HFF-Myc (cell line): ENCODE results near the gene FILIP1L.

ENCODE experiments used
- DNase-seq: peaks from one replicate; pipeline ENCODE4 v3.0.0-alpha.2; 2011; ENCODE audit warnings: low read depth; ENCODE audit errors: extremely low read depth
- H3K4me3 ChIP-seq: replicated peaks from 2 replicates; pipeline ENCODE4 v1.5.1; 2011; ENCODE audit warnings: low read depth, mild to moderate bottlenecking, control low read depth, low read length
- TF ChIP-seq, protein P1 (sequence below): IDR thresholded peaks from 2 replicates; pipeline ENCODE4 v1.5.1; 2012; ENCODE audit warnings: mild to moderate bottlenecking, low read depth, low read length, control low read depth; ENCODE audit errors: missing control alignments

FILIP1L gene

DNA sequence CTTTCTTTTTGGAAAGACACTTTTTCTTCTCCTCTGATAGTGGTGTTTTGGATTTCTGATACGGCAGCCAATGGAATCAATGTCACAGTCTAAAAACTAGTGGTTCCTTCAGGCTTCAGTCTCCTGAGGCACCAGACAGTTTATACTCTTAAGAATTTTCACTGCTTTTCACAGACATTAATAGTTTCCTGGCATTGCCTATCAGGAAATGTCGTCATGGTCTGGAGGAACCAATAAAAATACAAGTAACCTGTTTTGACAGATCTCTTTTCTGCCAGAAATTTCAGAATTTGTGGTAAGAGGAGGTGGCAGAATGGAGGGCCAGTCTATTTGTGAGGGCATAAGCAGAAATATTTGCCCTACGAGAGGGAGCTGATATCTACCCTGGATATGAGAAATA is 44.8 kb downstream of the FILIP1L start:
- TF ChIP-seq, protein P1, sequence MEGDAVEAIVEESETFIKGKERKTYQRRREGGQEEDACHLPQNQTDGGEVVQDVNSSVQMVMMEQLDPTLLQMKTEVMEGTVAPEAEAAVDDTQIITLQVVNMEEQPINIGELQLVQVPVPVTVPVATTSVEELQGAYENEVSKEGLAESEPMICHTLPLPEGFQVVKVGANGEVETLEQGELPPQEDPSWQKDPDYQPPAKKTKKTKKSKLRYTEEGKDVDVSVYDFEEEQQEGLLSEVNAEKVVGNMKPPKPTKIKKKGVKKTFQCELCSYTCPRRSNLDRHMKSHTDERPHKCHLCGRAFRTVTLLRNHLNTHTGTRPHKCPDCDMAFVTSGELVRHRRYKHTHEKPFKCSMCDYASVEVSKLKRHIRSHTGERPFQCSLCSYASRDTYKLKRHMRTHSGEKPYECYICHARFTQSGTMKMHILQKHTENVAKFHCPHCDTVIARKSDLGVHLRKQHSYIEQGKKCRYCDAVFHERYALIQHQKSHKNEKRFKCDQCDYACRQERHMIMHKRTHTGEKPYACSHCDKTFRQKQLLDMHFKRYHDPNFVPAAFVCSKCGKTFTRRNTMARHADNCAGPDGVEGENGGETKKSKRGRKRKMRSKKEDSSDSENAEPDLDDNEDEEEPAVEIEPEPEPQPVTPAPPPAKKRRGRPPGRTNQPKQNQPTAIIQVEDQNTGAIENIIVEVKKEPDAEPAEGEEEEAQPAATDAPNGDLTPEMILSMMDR: no peak
- DNase-seq: no peak
- no peak overlapping the region for H3K4me3 ChIP-seq

GRCh38 chr3:100068826-100069225 is 45.5 kb downstream of the FILIP1L start:
- peak; percentile 54 for DNase-seq
- TF ChIP-seq, protein P1: peak; percentile 77
- H3K4me3 ChIP-seq: no peak overlapping the region

GRCh38 chr3:100067589-100067988 is 46.7 kb downstream of the FILIP1L start:
- TF ChIP-seq, protein P1: no peak
- DNase-seq: no peak
- H3K4me3 ChIP-seq: no peak overlapping the region

DNA sequence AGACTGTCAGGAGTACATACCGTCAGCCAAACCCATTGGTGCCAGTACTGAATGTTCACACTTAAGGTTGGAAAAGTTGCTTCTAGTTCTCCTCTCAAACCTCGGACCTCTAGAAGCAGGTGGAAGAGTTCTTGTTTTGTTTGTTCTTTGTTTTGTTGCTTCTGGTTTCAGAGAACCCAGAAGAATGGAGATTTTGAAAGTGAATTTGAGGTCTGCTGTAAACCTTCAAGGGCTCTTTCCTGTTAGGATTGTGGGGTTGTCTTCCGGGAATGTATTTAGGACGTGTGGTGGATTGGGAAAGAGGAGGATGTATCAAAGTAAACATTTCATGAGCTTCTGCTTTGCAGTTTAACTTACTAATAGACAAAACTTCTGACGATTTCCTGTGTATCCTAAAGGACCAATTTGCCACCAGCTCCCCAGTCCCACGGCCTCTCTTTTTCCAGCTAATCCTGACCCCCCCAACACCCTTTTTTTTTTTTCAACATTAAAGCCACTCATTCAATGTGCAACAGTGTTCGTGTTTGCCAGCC is 50.3 kb downstream of the FILIP1L start:
- TF ChIP-seq, protein P1: no peak
- no peak overlapping the region for H3K4me3 ChIP-seq
- no peak for DNase-seq

DNA sequence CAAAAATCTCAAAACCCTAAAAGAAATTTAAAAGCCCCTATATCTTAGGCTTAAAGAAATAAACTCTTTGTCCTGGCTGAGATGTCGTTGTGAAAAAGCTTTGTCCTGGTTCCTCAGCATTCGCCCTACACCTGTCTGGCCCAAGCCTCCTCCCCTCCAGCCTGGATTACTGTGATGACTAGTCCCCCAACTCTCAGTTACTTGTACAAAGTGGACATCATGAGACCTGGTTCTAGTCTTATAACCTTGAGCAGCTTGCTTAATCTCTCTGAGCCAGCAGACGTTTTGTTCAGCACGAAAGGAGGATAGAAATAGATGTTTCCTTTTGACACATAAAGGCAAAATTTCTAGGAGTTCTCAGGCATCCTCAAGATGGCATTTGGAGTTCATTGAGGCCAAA is 51.6 kb downstream of the FILIP1L start:
- TF ChIP-seq, protein P1: no peak
- H3K4me3 ChIP-seq: no peak overlapping the region
- DNase-seq: no peak

DNA sequence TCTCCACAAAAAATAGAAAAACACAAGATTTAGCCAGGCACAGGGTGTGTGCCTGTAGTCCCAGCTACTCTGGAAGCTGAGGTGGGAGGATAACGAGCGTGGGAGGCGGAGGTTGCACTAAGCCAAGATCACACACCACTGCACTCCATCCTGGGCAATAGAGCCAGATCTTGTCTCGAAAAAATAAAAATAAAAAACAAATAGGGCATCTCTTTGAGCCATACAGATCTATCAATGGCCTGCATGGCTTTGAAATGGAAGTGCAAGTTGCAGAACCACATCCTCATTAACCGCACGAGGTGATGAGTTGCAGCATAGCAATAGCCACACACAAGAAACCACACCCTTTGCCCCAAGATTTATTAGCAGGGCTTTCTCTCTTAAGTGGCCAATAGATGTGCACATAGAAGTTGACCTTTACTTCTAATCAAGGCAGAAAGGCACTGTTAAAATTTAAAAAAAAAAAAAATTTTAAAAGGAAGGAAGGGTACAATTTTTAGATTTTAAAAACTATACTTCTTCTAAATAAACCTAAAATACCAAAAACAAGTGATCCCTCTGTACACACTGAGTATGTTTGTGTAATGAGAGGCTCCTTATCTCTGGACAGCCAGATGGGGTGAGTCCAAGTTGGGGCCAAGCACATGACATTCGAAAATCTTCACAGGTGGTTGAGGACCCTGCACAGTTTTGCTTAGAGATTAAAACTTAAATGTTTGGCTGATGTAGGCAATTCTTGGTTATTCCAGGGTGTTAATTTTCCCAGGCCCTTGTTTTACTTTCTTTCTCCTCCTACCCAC is 53.4 kb downstream of the FILIP1L start:
- DNase-seq: no peak
- TF ChIP-seq, protein P1: no peak
- H3K4me3 ChIP-seq: no peak overlapping the region

DNA sequence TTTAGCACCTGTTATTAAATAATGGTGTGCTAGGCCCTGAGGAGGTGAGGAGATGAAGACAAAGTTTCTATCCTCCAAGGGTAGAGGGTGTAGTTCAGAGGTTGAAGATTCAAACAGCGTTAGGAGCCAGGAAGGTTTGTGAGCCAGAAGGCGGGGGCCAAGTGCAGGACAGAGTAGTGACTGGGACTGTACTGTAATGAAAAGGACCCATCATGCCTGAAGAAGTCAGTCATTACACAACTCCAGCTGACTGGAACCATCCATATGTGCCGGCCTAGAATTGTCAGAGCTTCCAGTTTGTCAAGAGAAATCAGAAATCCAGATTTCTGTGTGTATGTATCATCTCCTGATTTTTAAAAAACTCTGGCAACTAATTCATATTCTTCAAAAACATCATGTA is 54.8 kb downstream of the FILIP1L start:
- no peak for DNase-seq
- TF ChIP-seq, protein P1: no peak
- no peak overlapping the region for H3K4me3 ChIP-seq
